ENCODE results near the gene SPOCK1.

Gene SPOCK1

DNA sequence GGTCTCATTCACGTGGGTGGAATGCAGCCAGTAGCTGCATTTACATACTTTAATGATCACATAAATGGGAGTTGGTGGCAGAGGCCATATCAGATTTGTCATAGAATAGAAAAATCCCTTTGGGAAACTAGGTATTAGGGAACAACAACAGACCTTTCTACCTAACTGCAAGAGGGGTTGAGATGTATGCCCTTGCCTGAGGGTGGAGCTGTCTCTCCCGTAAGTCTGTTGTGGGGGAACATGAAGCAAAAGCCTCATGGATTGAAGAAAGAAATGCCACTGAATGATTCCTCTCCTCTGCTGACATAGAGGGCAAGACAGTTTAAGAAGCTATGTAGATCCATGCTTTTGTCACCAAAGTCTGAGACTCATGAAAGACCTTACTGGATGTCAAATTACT lies 461.3 kb downstream of the SPOCK1 start:
- Mint-ChIP-seq H3K4me3 (no peak overlapping the region), H3K27ac (no peak overlapping the region), H3K4me1 (no peaks in the 10 kb centered on the region), H3K27me3 (ENCODE audit: low read depth) (peaks cover 18% of the 10 kb centered on the region), H3K9me3 (peaks cover 8% of the 10 kb centered on the region), H3K36me3 (ENCODE audit: low read depth) (no peaks in the 10 kb centered on the region)
- TF ChIP-seq CTCF (IDR thresholded peaks at IDR 0.05; ENCODE audit: unreplicated experiment in 3 of 3): no peak

- Mint-ChIP-seq H3K27ac (no peak overlapping the region), H3K4me3 (no peak overlapping the region), H3K27me3 (ENCODE audit: low read depth) (peaks cover 23% of the 10 kb centered on the region), H3K36me3 (ENCODE audit: low read depth) (no peaks in the 10 kb centered on the region), H3K4me1 (no peaks in the 10 kb centered on the region), H3K9me3 (no peaks in the 10 kb centered on the region)
- TF ChIP-seq CTCF (IDR thresholded peaks at IDR 0.05; ENCODE audit: unreplicated experiment in 3 of 3): no peak
Observed at GRCh38 chr5:137036640-137037039, 462.5 kb downstream of the SPOCK1 start.

- Mint-ChIP-seq H3K36me3 (ENCODE audit: low read depth) (no peaks in the 10 kb centered on the region), H3K9me3 (no peaks in the 10 kb centered on the region), H3K4me1 (no peaks in the 10 kb centered on the region), H3K4me3 (no peak overlapping the region), H3K27ac (no peak overlapping the region), H3K27me3 (ENCODE audit: low read depth) (peaks cover 23% of the 10 kb centered on the region)
- TF ChIP-seq CTCF (IDR thresholded peaks at IDR 0.05; ENCODE audit: unreplicated experiment in 3 of 3): no peak
Observed at GRCh38 chr5:137035480-137035878, 463.6 kb downstream of the SPOCK1 start.

- Mint-ChIP-seq H3K27me3 (ENCODE audit: low read depth) (peaks cover 20% of the 10 kb centered on the region), H3K27ac (no peak overlapping the region), H3K4me3 (no peak overlapping the region), H3K9me3 (no peaks in the 10 kb centered on the region), H3K4me1 (no peaks in the 10 kb centered on the region), H3K36me3 (ENCODE audit: low read depth) (no peaks in the 10 kb centered on the region)
- no peak for TF ChIP-seq CTCF (IDR thresholded peaks at IDR 0.05; ENCODE audit: unreplicated experiment in 3 of 3)
Observed at GRCh38 chr5:137034764-137035479, 464.2 kb downstream of the SPOCK1 start.

DNA sequence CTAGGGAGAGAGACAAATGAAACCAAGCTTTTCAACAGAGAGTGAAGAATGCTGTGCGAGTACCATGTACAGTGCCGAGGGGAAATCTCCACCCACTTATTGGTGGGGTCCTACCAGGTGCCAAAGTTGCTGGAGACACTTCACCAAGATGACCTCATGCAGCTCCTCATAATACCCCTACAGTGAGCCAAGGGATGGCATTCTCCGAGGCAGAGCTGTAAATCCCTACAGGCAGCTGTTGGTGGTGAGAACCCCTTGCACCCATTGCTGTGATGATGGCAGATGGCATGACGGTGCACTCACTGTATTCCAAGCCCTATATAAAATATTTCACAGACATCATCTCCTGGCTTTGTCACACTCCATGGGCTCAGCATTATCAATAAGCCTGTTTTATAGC lies 464.9 kb downstream of the SPOCK1 start:
- Mint-ChIP-seq H3K9me3 (no peaks in the 10 kb centered on the region), H3K4me3 (no peak overlapping the region), H3K36me3 (ENCODE audit: low read depth) (no peaks in the 10 kb centered on the region), H3K27ac (no peak overlapping the region), H3K27me3 (ENCODE audit: low read depth) (peaks cover 20% of the 10 kb centered on the region), H3K4me1 (no peaks in the 10 kb centered on the region)
- TF ChIP-seq CTCF (IDR thresholded peaks at IDR 0.05; ENCODE audit: unreplicated experiment in 3 of 3): no peak

- H3K36me3 Mint-ChIP-seq (ENCODE audit: low read depth): no peaks in the 10 kb centered on the region
- no peak overlapping the region for H3K4me3 Mint-ChIP-seq
- H3K27me3 Mint-ChIP-seq (ENCODE audit: low read depth): peaks cover 20% of the 10 kb centered on the region
- no peaks in the 10 kb centered on the region for H3K4me1 Mint-ChIP-seq
- TF ChIP-seq CTCF (IDR thresholded peaks at IDR 0.05; ENCODE audit: unreplicated experiment in 3 of 3): no peak
- H3K27ac Mint-ChIP-seq: no peak overlapping the region
- no peaks in the 10 kb centered on the region for H3K9me3 Mint-ChIP-seq
Observed at GRCh38 chr5:137032929-137033328, 466.2 kb downstream of the SPOCK1 start.
